NCI-H460 (cell line): ENCODE data around the gene MTRFR. TPM values are rescaled to one million over a fixed set of nuclear protein-coding genes. Genes with fewer than 3 reads are reported as not detected.
A peak's percentile ranks its signal among the peaks of the same experiment; 100 is the strongest.
"Not testable (repeated sequence)": the region's sequence is repeated elsewhere in the genome, so short reads cannot be mapped to it uniquely, and the experiment has no call there.

ENCODE experiments used
- DNase-seq: peaks from one replicate; pipeline ENCODE4 v3.0.0-alpha.2; 2016; ENCODE audit warnings: low read depth; ENCODE audit errors: extremely low read depth
- total RNA-seq: library from RNA; depleted of rRNA; stranded (reverse); fragments of >200 nt; shearing (Covaris generic); gene quantifications from 2 replicates; pipeline ENCODE4 v1.2.3, GENCODE V29; 2014

The MTRFR gene
- total RNA-seq, 1 experiment from 2014 or later = 18.8 TPM

DNA sequence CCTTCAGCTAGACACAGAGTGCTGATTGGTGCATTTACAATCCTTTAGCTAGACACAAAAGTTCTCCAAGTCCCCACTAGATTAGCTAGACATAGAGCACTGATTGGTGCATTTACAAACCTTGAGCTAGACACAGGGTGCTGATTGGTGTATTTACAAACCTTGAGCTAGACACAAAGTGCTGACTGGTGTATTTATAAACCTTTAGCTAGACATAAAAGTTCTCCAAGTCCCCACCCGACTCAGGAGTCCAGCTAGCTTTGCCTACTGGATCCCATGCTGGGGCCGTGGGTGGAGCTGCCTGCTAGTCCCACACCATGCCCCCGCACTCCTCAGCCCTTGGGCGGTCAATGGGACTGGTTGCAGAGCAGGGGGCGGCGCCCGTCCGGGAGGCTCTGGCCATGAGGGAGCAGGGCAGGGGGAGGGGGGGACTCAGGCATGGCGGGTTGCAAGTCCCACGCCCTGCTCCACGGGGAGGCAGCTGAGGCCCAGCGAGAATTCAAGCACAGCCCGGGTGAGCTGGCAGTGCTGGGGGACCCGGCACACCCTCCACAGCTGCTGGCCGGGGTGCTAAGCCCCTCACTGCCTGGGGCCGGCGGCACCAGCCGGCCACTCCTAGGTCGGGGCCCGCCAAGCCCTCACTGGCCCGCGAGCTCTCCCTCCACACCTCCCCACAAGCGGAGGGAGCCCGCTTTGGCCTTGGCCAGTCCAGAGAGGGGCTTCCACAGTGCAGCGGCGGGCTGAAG is 15.9 kb downstream of the MTRFR start:
- not testable (repeated sequence) for DNase-seq

DNA sequence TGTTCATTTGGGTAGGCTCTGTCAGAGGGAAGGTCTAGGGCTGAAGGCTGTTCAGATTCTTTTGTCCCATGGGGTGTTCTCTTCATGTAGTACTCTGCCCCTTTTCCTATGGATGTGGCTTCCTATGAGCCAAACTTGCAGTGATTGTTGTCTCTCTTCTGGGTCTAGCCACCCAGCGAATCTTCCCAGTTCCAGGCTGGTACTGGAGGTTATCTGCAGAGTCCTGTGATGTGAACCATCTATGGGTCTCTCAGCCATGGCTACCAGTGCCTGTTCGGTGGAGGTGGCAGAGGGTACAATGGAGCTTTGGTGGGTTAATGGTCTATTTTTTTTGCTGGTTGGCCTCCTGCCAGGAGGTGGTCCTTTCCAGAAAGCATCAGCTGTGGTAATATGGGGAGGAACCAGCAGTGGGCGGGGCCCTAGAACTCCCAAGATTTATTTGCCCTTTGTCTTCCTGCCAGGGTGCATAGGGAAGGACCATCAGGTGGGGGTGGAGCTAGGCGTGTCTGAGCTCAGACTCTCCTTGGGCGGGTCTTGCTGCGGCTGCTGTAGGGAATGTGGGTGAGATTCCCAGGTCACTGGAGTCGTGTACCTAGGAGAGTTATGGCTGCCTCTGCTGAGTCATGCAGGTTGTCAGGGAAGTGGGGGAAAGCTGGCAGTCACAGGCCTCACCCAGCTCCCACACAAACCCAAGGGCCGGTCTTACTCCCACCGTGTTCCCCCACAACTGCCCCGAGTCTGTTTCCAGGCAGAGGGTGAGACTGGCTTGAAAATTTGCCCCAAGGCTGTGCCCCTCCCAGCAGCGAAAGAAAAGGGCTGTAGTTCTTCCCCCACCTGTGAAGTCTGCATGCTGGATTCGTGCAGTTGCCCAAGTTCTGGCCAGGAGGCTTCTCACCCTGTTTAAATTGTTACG is 17.5 kb downstream of the MTRFR start:
- DNase-seq = peak; percentile 55

DNA sequence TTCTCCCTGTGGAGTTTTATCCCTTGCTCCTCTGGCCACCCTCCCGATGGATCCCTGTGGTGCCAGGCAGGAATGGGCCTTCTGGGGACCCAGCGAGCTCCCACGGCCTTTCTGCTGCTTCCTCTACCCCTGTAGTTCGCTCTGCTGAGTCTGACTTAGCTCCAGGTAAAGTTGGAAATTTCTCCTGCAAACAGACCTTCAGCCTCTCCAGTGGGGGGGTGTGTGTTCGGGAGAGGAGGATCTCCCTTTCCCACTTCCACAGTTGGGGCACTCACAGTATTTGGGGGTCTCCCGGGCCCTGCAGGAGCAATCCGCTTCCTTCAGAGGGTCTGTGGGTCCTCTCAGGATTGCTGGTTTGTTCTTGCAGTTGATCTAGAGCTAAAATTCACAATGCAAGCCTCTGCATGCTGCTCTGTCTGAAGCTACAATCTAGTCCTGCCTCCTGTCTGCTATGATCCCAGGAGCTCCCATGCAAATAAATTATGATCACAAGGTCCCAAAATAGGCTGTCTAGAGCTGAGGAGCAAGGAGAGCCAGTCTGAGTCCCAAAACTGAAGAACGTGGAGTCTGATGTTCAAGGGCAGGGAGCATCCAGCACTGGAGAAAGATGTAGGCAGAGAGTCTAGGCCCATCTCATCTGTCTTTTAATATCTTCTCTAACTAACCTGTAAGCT is 18.3 kb downstream of the MTRFR start:
- DNase-seq = no peak

DNA sequence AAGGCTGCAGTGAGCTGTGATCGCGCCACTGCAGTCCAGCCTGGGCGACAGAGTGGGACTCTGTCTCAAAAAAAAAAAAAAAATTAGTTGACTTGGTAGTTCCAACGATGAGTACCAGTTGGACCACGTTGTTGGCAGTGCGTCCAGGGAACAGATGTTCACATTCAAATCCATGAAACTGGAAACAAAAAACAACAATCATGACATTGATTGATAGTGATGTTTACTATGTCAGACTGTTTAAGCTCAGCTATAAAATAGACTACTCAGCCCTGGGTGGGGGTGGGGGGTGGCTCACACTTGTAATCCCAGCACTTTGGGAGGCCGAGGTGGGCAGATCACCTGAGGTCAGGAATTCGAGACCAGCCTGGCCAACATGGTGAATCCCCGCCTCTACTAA is 19.1 kb downstream of the MTRFR start:
- not testable (repeated sequence) for DNase-seq

DNA sequence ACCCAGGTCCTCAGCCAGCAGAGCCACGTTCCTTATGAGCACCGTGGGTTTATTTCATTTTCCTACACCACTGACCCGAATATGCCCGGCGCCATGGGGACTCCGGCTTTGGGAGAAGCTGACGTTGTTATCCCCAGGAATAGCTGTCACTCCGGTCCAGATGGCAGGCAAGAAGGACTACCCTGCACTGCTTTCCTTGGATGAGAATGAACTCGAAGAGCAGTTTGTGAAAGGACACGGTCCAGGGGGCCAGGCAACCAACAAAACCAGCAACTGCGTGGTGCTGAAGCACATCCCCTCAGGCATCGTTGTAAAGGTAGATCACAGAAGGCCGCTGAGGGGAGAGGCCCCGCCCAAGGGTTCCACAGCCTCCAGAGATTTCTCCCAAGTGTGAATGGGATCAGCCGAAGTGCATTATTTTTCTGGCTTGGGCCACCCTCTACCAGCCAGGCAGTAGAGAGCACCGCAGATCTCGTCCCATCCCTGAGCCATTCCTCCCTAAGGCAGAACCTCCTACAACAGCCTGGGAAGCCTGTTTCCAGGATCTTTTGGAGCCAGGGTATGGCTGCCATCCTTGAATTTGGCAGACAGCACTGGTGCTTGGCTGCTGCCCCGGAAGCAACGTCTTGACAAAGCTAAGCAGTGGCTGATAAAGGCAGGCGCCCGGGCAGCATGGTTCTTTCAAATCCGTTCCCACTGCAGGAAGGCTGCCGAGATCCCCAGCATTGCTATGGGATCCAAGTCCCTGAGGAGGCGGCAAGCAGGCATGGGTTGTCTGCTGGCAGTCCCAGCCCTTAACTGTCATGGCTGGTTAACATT is 20.6 kb downstream of the MTRFR start:
- no peak for DNase-seq

DNA sequence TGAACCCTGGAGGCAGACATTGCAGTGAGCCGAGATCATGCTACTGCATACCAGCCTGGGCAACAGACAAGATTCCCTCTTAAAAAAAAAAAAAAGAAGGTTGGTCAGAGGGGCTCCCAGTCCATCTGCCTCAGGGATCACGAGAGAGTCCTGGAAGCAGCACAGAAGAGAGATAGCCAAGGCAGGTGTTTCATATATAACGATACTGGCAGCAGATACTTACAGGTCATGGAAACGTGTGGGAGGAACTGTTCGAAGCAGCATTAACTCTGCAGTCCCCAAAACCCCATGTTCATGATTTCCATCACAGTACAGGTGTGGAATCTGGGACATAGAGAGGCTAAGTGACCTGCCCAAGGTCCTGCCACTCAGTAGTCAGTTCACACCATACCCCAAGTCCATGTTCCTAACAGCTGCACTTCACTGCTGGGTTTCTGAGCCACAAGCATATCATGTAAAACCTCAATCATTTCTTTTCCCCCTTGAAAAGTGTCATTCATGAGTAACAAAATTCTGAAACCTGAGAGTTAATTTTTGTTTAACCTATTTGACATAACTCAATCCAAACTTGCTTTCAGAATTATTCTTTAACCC is 21.7 kb downstream of the MTRFR start:
- DNase-seq = no peak

DNA sequence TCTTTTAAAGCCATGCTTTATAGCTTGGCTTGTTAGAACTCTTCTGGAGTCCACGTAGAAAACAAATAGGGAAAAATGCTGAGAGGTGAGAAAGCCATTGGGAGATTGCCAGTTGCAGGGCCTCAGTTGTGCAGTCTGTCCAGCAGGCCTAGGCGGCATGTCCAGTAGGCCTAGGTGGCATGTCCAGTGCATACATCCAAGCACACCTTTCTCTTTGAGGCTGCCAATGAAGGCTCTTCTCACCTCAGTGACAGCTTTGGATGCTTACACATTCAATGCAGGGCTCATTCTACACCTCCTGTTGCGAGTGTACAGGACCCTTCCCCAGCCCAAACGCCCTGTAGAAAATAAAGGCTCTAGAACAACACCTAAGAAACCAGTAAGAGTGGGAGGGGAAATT is 25.4 kb downstream of the MTRFR start:
- no peak for DNase-seq

DNA sequence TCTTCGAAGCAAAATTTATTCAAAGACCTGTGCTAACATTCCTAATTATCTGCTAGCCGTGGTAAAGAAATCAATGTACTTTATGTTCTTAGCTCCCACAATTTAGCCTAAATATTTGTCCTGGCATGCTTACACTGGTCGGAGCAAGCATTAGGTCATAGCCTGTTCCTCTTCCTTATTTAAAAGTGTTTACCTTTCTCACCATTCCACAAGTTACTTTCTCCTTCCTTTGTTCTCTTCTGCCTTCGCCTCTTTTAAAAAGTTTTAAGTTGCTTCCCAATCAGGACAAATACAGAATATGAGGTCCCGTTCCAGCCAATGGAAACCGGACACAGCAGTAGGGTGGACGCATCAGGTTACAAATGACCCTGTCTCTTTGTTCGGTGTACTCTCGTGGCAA is 26.8 kb downstream of the MTRFR start:
- no peak for DNase-seq

DNA sequence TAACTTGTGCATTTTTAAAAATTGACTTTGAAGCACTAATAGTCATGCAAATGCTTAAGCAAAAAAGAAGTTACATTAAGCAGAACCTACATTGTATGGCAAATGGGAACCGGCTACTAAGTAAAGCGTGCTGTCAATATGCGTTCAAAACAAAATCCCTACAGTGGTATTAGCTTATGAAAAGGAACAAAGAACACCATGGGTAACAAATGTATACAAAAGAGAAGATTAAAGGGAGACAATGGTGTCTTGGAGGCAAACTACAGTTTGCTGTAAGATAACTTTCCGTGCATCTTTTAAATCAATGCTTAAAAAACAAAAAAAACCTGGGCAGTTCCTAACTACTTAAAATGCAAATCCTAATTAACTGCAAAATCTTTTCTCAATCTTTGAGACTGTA is 28.0 kb downstream of the MTRFR start:
- no peak for DNase-seq

DNA sequence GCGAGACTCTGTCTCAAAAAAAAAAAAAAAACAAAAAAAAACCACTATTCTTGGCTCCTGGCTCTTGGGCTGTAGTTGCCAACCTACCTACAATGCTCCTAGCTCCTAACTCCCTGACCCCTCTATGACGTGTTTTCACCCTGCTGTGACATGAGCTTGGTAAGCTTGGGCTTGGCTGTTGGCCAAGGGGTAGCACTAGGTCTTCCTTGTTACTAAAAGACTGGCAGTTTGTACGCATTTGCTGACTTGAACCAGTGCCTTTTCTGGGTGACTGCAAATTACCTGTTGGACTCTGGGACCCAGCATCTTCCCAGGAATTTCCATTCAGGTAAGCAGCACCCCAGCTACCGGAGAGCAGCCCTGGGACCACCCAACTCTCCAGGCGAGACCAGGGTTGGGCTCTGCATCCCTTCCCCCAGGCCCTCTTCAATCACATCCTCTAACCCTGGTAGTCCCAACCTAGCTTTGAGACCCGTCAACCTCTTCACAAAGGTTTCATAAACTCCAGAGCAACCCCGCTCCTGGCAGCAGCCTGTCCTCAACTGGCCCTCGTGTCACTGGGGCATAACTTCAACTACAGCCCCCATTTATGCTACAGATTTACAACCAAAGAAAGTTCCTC is 30.1 kb downstream of the MTRFR start:
- DNase-seq = no peak

DNA sequence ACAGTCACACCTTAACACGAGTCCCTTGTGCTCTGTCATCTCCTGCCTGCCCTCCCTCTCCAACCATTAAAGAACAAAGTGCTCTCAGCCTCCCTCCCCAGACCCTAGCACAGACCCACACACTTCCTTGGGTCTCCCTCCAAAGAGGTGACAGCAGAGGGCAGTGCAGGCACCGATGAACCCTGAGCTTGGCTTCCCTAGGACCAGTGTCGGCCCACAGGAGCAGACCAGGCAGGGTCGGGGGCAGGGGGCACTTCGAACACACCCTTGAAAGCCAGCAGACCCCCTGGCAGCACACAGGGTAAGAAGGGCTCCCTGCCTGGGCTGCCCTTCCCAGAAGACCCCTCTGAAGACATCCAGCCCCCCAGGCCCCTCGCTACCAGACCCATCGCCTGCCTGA is 31.4 kb downstream of the MTRFR start:
- peak; percentile 9 for DNase-seq

DNA sequence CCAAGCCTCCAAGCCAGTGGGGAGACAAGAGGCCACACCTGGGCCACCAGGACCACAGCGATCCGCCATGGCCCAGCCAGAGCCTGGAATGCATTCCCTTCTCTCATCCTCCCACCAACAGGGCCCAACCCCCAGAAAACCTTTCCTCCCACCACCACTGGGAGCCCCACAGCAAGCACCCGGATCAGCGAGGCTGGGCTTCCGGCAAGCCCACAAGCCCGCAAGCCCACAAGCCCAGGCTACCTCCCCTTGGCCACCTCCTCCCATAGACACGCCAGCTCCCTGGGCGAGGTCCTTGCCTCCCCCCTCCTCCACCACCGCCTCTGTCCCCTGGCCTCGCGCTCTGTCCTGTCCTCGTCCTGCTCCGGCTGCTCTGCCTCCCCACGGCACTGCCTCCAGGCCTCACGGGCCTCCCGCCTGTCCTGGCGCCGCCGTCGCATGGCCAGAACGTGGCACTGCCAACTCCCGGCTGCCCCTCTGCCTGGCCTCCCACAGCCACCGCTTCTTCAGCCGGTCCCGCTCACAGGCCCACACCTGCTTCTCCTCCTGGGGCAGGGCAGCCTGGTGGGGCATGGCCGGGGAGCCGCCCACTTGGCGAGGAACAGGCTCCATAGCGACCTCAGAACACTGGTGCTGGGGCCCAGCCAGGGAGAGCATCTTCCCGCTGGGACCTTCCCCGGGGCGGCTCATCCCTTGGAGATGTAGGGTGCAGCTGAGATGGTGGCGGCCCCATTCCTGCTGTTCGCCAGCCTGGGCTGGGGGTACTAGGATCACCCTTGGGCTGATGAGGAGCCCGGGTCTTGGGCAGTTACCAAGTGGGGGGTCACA is 32.8 kb downstream of the MTRFR start:
- no peak for DNase-seq

DNA sequence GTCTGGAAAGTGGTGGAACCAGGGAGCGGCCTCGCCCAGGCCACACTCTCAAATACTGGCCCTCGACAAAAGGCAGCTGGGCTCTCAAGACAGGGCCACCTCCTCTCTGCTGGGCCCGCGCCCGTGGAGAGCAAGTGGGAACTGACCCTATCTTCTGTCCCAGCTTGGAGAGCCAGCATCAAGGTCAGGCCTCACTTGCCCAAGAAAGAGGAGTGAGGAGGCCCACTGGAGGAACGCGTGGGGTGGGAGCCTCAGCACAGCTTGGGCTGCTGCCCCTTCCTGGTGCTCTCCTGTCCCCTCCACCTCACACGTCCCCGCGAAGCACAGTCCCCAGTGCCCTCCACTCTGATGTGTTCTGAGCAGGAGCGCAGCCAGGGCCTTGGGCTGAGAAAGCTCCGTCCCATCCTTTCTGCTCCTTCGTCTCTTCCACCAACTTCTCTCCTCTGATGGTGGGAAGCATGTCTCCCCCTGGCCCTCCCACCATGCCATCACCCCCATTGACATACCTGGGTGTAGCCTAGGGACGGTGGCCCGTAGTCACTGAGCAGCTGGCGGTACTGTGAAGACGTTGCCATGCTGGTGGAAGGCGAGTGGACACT is 33.5 kb downstream of the MTRFR start:
- DNase-seq = no peak

DNA sequence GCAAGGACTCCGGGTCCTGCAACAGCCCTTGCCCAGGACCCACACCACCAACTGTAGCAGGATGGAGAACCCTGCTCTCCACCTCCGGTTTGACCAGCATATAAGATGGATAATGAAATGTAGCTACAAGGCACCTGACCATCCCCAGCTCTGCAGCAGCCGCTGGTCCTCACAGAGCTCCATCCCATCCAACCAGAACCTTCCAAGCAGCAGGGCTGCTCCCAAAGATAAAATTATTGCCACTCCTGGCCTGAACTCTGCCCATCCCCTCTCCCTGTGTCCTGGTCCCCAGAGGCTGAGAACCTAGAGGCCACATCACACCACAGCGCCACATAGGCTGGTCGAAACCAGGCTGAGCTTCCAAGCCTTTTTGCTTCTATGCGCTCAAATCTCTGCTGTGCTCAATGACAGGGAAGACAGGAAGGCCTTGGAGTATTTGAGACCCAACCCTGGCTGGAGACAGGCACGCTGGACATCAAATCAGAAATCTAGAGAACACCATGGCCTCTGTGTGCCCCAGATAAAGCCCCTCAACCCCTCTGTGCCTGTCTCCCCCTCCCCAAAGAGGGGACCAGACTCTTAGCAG is 34.2 kb downstream of the MTRFR start:
- DNase-seq = no peak

DNA sequence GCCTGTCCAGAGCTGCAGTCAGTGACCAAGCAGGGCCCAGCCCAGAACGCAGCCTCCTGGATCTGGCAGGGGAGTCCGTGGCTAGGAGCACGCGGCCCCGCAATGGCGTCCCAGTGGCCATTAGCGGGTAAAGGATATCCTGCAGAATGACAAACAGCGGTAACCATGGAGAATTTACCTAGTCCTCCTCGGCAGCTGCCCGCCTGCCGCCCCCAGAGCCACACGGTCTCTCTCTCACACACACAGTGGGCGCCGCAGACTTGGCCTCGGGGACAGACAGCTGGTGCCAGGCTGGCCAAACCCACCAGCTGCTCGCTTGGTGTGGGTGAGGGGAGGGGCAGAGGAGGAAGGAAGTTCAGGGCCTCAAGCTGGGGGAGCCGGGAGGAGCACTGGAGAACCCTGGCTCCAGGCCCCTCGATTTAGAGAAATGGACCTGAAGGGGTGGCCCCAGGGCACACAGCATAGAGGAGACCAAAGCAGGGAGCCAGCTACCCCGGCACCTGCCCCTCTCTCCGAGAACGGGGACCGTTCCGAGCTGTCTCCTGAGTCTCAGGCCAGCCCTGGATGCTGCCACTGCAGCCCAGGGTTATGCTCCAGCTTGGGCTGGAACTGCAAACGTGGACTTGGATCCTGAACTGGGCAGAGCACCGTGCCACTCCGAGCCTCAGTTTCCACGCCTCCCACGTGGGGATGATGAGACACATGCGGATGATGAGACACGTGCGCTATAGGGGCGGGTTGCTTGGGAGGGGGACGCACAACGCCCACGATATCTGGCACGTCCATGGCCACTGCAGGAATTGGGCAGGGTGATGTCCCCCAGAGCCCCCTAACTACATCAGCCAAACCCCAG is 35.0 kb downstream of the MTRFR start:
- no peak for DNase-seq

DNA sequence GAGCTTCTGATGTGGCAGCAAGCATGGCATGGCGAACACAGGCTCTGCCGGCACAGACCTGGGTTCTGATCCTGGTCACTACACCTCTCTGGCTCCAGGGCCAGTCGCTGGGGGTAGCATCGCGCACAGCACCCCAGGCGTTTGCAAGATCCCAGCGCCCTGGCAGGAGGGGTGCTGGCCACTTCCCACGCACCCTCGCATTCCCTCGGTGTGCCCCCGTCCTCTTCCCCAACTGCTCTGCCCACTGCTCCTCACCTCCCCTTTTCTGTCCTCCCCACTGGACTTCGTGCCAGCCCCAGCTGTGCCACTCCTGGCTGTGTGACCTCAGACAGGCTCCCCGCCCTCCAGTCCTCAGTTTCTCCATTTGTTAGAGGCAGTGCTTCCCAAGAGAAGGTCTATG is 35.6 kb downstream of the MTRFR start:
- DNase-seq = no peak

DNA sequence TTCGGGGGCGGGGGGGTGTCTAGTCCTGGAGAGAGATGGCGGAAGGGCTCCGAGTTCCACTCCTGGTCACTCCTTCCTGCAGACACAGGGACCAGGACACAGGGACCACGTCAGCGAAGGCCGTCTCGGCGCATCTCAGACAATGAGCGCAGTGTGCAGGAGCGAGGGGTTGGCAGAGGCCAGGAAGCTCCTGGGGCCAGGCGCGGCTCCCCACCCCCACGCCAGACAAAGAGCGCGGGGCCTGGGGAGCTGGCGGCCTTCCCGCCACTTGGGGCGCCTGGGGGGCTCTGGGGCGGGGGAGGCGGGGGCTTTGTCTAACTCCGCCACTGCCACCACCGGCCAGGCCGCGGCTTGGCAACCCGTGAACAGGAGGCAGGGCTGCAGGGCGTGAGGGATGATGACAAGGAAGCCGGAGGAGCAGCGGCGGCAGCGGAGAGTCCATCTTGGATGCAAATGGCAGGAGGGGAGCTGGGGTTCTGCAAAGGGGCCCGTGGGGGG is 36.2 kb downstream of the MTRFR start:
- no peak for DNase-seq
